Keratinocyte (primary cell): Measurements from ENCODE around the gene UBE2C. TPM values are rescaled to one million over a fixed set of nuclear protein-coding genes. Genes with fewer than 3 reads are reported as not detected.

Experiments used
- DNase-seq: peaks from one replicate; pipeline ENCODE4 v3.0.0-alpha.2; 2011; ENCODE audit warnings: low read depth, missing footprints, low spot score
- FAIRE-seq: peaks from 2 replicates; lab custom pipeline; 2011; peaks lifted over from hg19 to GRCh38; lab: Jason Lieb, UNC
- H2AFZ ChIP-seq: 2 replicates; pipeline ENCODE4 v1.6.0; 2012; ENCODE audit warnings: low read length, control low read depth, inconsistent platforms; ENCODE audit not compliant: control insufficient read depth
- H3K27ac ChIP-seq: 2 replicates; pipeline ENCODE4 v1.5.1; 2011; ENCODE audit warnings: low read length; ENCODE audit not compliant: control insufficient read depth, insufficient read depth
- H3K27me3 ChIP-seq: 3 replicates; pipeline ENCODE4 v1.6.0; 2011; ENCODE audit warnings: low read length; ENCODE audit not compliant: control insufficient read depth, insufficient read depth; ENCODE audit errors: extremely low read depth
- H3K36me3 ChIP-seq, 2 experiments: 2 replicates in 1 of 2; 3 replicates in 1 of 2; pipeline ENCODE4 v1.5.1; 2011; ENCODE audit warnings: low read length in 2 of 2, mild to moderate bottlenecking in 1 of 2; ENCODE audit not compliant: control insufficient read depth in 2 of 2, insufficient read depth in 2 of 2; ENCODE audit errors: extremely low read depth in 1 of 2
- H3K4me1 ChIP-seq: 3 replicates; pipeline ENCODE4 v1.5.1; 2011; ENCODE audit warnings: low read length; ENCODE audit not compliant: control insufficient read depth, insufficient read depth; ENCODE audit errors: extremely low read depth
- H3K4me2 ChIP-seq: 3 replicates; pipeline ENCODE4 v1.6.0; 2011; ENCODE audit warnings: low read depth, low read length; ENCODE audit not compliant: control insufficient read depth, insufficient read depth; ENCODE audit errors: extremely low read depth
- H3K4me3 ChIP-seq, 3 experiments: fragments of 200-600 bp in 1 of 3; sonication (generic) in 1 of 3; 2 replicates in 2 of 3; 3 replicates in 1 of 3; pipeline ENCODE4 v1.5.1; 2011 to 2016; ENCODE audit warnings: low read length in 3 of 3, mild to moderate bottlenecking in 3 of 3, control low read depth in 2 of 3, inconsistent platforms in 1 of 3, low read depth in 1 of 3, mixed read lengths in 1 of 3, mixed run types in 1 of 3, moderate library complexity in 1 of 3; ENCODE audit not compliant: control insufficient read depth in 2 of 3, insufficient read depth in 2 of 3; ENCODE audit errors: extremely low read depth in 1 of 3
- H3K79me2 ChIP-seq: 2 replicates; pipeline ENCODE4 v1.6.0; 2012; ENCODE audit warnings: low read length; ENCODE audit not compliant: control insufficient read depth, insufficient read depth
- H3K9ac ChIP-seq: 3 replicates; pipeline ENCODE4 v1.6.0; 2011; ENCODE audit warnings: low read length; ENCODE audit not compliant: control insufficient read depth, insufficient read depth; ENCODE audit errors: extremely low read depth
- H3K9me1 ChIP-seq: 3 replicates; pipeline ENCODE4 v1.6.0; 2011; ENCODE audit warnings: low read length; ENCODE audit not compliant: control insufficient read depth, insufficient read depth; ENCODE audit errors: extremely low read depth
- H3K9me3 ChIP-seq: 2 replicates; pipeline ENCODE4 v1.5.1; 2012; ENCODE audit warnings: low read depth, low read length; ENCODE audit not compliant: control insufficient read depth
- H4K20me1 ChIP-seq: 3 replicates; pipeline ENCODE4 v1.6.0; 2011; ENCODE audit warnings: low read length; ENCODE audit not compliant: control insufficient read depth, insufficient read depth; ENCODE audit errors: extremely low read depth
- EZH2 ChIP-seq: IDR thresholded peaks from one replicate; pipeline ENCODE4 v1.6.1; 2012; ENCODE audit warnings: inconsistent platforms, mild to moderate bottlenecking, low read length, moderate library complexity
- dilution Hi-C: fragments of 300-500 bp; cut with MboI; formaldehyde crosslinking; loops from one replicate; pipeline ENCODE4 v1.7.0; 2020; ENCODE audit warnings: low sequenced_read_pairs; ENCODE audit not compliant: extremely low pct_ligation_motif_present
- polyA plus RNA-seq, 5 experiments: library from polyadenylated mRNA; depleted of rRNA in 3 of 5; stranded (reverse) in 3 of 5; stranded (forward) in 1 of 5; unstranded in 1 of 5; fragments of >200 nt; gene quantifications; 1 replicate in 1 of 5; 2 replicates in 3 of 5; 3 replicates in 1 of 5; pipeline versions ENCODE4 v1.2.1 to v1.2.3, GENCODE V29; 2011 to 2012; ENCODE audit warnings: missing spikeins in 2 of 5, low read depth in 1 of 5, low replicate concordance in 1 of 5
- TF ChIP-seq, protein P1 (sequence below), 3 experiments: IDR thresholded peaks in 1 of 3; conservative IDR thresholded peaks in 1 of 3; optimal IDR thresholded peaks in 1 of 3; 2 replicates in 2 of 3; 3 replicates in 1 of 3; pipeline versions ENCODE3 to v1.5.1; 2011; ENCODE audit warnings: low read length in 3 of 3, mild to moderate bottlenecking in 3 of 3, moderate library complexity in 2 of 3, control low read depth in 1 of 3, inconsistent platforms in 1 of 3; ENCODE audit not compliant: insufficient read depth in 2 of 3; ENCODE audit errors: extremely low read depth in 1 of 3

Gene UBE2C
- polyA plus RNA-seq, 1 donor (not counting 4 experiments of a cell fraction or from before 2014, with no cell fraction given), result 46.6 TPM

DNA sequence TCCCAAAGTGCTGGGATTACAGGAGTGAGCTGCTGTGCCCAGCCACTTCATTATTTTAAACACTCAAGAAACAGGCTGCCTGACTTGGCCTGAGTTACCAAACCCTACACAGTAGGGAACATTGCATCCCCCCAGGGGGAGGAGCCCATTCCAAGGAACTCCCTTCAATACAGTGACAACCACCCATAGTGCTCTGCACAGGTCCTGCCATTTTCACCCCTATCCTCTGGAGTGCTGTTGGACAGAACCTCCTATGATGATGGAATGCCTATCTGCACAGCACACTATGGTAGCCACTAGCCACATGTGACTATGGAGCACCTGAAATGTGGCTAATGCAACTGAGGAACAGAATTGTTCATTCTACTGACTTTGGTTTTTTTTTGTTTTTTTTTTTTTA lies 33.0 kb downstream of the UBE2C start:
- Histone ChIP-seq H3K27me3 (no peaks in the 10 kb centered on the region), H2AFZ (no peak overlapping the region), H4K20me1 (no peaks in the 10 kb centered on the region), H3K9me3 (no peaks in the 10 kb centered on the region), H3K27ac (no peak overlapping the region), H3K4me3 (no peak overlapping the region), H3K4me2 (no peak overlapping the region), H3K9ac (no peak overlapping the region), H3K36me3 (peaks cover 17 to 24% of the 10 kb centered on the region in 2 experiments), H3K9me1 (no peaks in the 10 kb centered on the region), H3K4me1 (no peaks in the 10 kb centered on the region), H3K79me2 (no peaks in the 10 kb centered on the region)
- FAIRE-seq (no peak), DNase-seq (no peak)
- TF ChIP-seq EZH2, result no peak
- TF ChIP-seq, protein P1, sequence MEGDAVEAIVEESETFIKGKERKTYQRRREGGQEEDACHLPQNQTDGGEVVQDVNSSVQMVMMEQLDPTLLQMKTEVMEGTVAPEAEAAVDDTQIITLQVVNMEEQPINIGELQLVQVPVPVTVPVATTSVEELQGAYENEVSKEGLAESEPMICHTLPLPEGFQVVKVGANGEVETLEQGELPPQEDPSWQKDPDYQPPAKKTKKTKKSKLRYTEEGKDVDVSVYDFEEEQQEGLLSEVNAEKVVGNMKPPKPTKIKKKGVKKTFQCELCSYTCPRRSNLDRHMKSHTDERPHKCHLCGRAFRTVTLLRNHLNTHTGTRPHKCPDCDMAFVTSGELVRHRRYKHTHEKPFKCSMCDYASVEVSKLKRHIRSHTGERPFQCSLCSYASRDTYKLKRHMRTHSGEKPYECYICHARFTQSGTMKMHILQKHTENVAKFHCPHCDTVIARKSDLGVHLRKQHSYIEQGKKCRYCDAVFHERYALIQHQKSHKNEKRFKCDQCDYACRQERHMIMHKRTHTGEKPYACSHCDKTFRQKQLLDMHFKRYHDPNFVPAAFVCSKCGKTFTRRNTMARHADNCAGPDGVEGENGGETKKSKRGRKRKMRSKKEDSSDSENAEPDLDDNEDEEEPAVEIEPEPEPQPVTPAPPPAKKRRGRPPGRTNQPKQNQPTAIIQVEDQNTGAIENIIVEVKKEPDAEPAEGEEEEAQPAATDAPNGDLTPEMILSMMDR (optimal IDR thresholded peaks at IDR 0.05 in 1 of 3, IDR thresholded peaks at IDR 0.05 in 1 of 3, conservative IDR thresholded peaks at IDR 0.05 in 1 of 3; ENCODE audit: extremely low read depth in 1 of 3, insufficient read depth in 2 of 3, low read length in 3 of 3), result no peak
- dilution Hi-C loops, result no loop called here

DNA sequence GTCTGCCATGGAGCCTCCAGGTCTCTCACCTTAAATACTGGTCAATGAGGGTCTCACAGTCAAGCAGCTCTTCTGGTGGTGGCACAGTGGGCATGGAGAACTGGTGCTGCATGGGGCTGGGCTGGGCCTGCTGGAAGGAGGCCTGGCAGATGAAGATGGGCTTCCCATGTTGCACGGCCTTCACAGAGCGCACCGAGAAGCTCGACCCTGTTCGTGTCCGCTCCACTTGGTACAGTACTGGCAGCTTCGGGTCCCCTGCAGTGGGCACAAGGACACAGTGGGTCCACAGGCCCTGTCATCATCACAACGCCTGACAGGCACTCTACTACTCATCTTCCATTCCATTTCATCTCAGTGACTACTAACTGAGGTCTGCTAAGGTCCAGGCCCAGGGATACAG lies 36.0 kb downstream of the UBE2C start:
- H3K4me2 ChIP-seq, result no peak overlapping the region
- H3K36me3 ChIP-seq, result peaks cover 12% of the 10 kb centered on the region in 2 experiments
- no peaks in the 10 kb centered on the region for H3K9me3 ChIP-seq
- dilution Hi-C loops, result no loop called here
- H3K9me1 ChIP-seq, result no peaks in the 10 kb centered on the region
- H2AFZ ChIP-seq, result no peak overlapping the region
- H3K4me3 ChIP-seq, result no peak overlapping the region
- FAIRE-seq (no peak), DNase-seq (no peak)
- no peak for TF ChIP-seq EZH2
- TF ChIP-seq, protein P1 (optimal IDR thresholded peaks at IDR 0.05 in 1 of 3, IDR thresholded peaks at IDR 0.05 in 1 of 3, conservative IDR thresholded peaks at IDR 0.05 in 1 of 3; ENCODE audit: extremely low read depth in 1 of 3, insufficient read depth in 2 of 3, low read length in 3 of 3), result no peak
- no peaks in the 10 kb centered on the region for H3K4me1 ChIP-seq
- no peak overlapping the region for H3K27ac ChIP-seq
- no peaks in the 10 kb centered on the region for H3K27me3 ChIP-seq
- H4K20me1 ChIP-seq, result no peaks in the 10 kb centered on the region
- no peak overlapping the region for H3K9ac ChIP-seq
- no peaks in the 10 kb centered on the region for H3K79me2 ChIP-seq
